Effector memory CD4-positive, alpha-beta T cell (primary cell): ENCODE data around the gene SUSD1.

Experiments
- DNase-seq, 3 donors: peaks; one replicate each; pipeline ENCODE4 v3.0.0-alpha.2; 2020
- H3K27ac ChIP-seq: 2 replicates; pipeline ENCODE4 v1.7.0; 2013; ENCODE audit warnings: mild to moderate bottlenecking, low read length, moderate library complexity; ENCODE audit not compliant: insufficient read depth, poor library complexity, severe bottlenecking
- H3K27me3 ChIP-seq: replicated peaks from 2 replicates; pipeline ENCODE4 v1.7.0; 2013; ENCODE audit warnings: mild to moderate bottlenecking, low read length; ENCODE audit not compliant: insufficient read depth, control insufficient read depth, poor library complexity, severe bottlenecking
- H3K36me3 ChIP-seq: 2 replicates; pipeline ENCODE4 v1.7.0; 2013; ENCODE audit warnings: mild to moderate bottlenecking, low read length, moderate library complexity; ENCODE audit not compliant: control insufficient read depth, insufficient read depth
- H3K4me1 ChIP-seq: 2 replicates; pipeline ENCODE4 v1.7.0; 2013; ENCODE audit warnings: low read length, mild to moderate bottlenecking; ENCODE audit not compliant: control insufficient read depth, insufficient read depth, poor library complexity, severe bottlenecking
- H3K4me3 ChIP-seq: 2 replicates; pipeline ENCODE4 v1.7.0; 2013; ENCODE audit warnings: low read length, low read depth, mild to moderate bottlenecking; ENCODE audit not compliant: insufficient read depth, poor library complexity, severe bottlenecking
- H3K9me3 ChIP-seq: 2 replicates; pipeline ENCODE4 v1.7.0; 2013; ENCODE audit warnings: mild to moderate bottlenecking, low read length, moderate library complexity; ENCODE audit not compliant: control insufficient read depth

Gene SUSD1

GRCh38 chr9:112110094-112110776 lies 64.9 kb downstream of the SUSD1 start:
- Histone ChIP-seq H3K27me3 (no peaks in the 10 kb centered on the region), H3K4me1 (no peaks in the 10 kb centered on the region), H3K27ac (no peak overlapping the region), H3K9me3 (no peaks in the 10 kb centered on the region), H3K36me3 (peaks cover 8% of the 10 kb centered on the region), H3K4me3 (no peak overlapping the region)
- DNase-seq, result no peak

DNA sequence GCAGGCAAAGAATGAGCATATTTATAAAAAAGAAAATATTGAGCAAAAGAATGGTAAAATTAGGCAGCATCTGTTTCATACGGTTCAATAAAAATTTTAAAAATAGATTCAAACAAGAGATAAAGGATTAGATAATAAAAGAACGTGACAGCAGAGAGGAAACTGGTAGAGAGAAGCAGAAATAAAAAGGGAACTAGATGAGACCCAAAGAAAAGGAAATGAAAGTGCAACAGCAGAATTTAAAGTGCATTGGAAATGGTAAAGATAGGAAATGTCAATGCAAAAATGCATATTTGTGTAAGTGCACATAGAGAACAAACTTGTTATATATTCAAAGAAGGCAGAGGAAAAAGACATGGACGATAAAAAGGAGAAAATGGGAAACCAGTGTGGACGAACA lies 70.2 kb downstream of the SUSD1 start:
- no peaks in the 10 kb centered on the region for H3K27me3 ChIP-seq
- H3K9me3 ChIP-seq, result no peaks in the 10 kb centered on the region
- H3K4me3 ChIP-seq, result no peak overlapping the region
- no peak overlapping the region for H3K27ac ChIP-seq
- H3K36me3 ChIP-seq, result no peaks in the 10 kb centered on the region
- DNase-seq, result no peak
- H3K4me1 ChIP-seq, result no peaks in the 10 kb centered on the region

GRCh38 chr9:112104401-112104800 lies 70.7 kb downstream of the SUSD1 start:
- H3K27ac ChIP-seq, result no peak overlapping the region

GRCh38 chr9:112103405-112103804 lies 71.7 kb downstream of the SUSD1 start:
- Histone ChIP-seq H3K9me3 (no peaks in the 10 kb centered on the region), H3K27me3 (no peaks in the 10 kb centered on the region), H3K27ac (no peak overlapping the region), H3K36me3 (no peaks in the 10 kb centered on the region), H3K4me1 (no peaks in the 10 kb centered on the region), H3K4me3 (no peak overlapping the region)
- no peak for DNase-seq

More at GRCh38 chr9:112104401-112104800, 70.7 kb downstream of the SUSD1 start:
- Histone ChIP-seq H3K27me3 (no peaks in the 10 kb centered on the region), H3K36me3 (no peaks in the 10 kb centered on the region), H3K4me3 (no peak overlapping the region), H3K4me1 (no peaks in the 10 kb centered on the region), H3K9me3 (no peaks in the 10 kb centered on the region)
- DNase-seq, result no peak

GRCh38 chr9:112097712-112098688 lies 77.1 kb downstream of the SUSD1 start:
- no peaks in the 10 kb centered on the region for H3K27me3 ChIP-seq
- peak; percentile 30 to 51 (median 38) for DNase-seq
- no peaks in the 10 kb centered on the region for H3K36me3 ChIP-seq
- no peaks in the 10 kb centered on the region for H3K4me1 ChIP-seq
- no peak overlapping the region for H3K27ac ChIP-seq
- H3K9me3 ChIP-seq, result no peaks in the 10 kb centered on the region
- H3K4me3 ChIP-seq, result no peak overlapping the region

- Histone ChIP-seq H3K27ac (no peak overlapping the region), H3K4me1 (no peaks in the 10 kb centered on the region), H3K36me3 (no peaks in the 10 kb centered on the region), H3K9me3 (no peaks in the 10 kb centered on the region), H3K27me3 (no peaks in the 10 kb centered on the region), H3K4me3 (no peak overlapping the region)
- no peak for DNase-seq
These were observed 80.0 kb downstream of the SUSD1 start for GRCh38 chr9:112094948-112095681.

- H3K27me3 ChIP-seq, result no peaks in the 10 kb centered on the region
These were observed 80.9 kb downstream of the SUSD1 start for GRCh38 chr9:112094241-112094640.

GRCh38 chr9:112093870-112094216 lies 81.3 kb downstream of the SUSD1 start:
- Histone ChIP-seq H3K4me1 (no peaks in the 10 kb centered on the region), H3K27ac (no peak overlapping the region), H3K36me3 (no peaks in the 10 kb centered on the region), H3K9me3 (no peaks in the 10 kb centered on the region), H3K4me3 (no peak overlapping the region), H3K27me3 (no peaks in the 10 kb centered on the region)
- DNase-seq, result no peak

More at GRCh38 chr9:112094241-112094640, 80.9 kb downstream of the SUSD1 start:
- H3K4me1 ChIP-seq, result no peaks in the 10 kb centered on the region
- no peaks in the 10 kb centered on the region for H3K9me3 ChIP-seq
- no peak overlapping the region for H3K4me3 ChIP-seq
- no peaks in the 10 kb centered on the region for H3K36me3 ChIP-seq
- no peak overlapping the region for H3K27ac ChIP-seq
- no peak for DNase-seq

DNA sequence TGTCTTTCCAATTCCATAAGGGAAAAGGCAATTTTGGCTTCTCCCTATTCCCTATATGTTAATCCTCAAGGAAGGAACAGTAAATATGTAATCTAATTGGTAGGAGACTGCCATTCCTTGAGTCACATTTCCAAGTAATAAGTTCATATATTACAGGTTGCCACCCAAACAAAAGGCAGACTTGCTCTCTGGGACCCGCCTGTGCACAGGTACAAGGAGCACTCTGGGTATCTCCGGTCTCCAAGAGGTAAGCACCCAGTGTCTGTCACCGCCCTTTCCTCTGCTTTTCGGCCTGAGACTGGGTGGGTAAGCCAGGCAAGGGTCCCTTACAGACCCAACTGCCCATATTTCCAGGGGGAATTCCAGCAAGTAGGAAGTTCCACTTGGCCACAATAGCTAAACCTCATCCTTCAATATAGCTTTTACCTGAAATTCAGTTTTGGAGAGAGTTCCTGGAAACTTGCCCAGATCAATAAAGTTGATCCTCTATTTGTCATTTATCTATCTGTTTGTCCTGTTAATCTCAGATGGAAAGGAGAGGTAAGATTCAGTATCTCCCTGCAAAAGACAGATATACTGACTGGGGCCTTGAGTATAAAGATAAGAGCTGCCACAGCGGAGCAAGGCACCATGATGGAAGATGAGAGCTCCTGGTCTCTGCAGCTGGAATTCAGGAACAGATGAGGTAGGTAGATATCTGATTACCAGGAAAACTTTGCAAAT lies 81.8 kb downstream of the SUSD1 start:
- no peak overlapping the region for H3K27ac ChIP-seq
- no peak overlapping the region for H3K4me3 ChIP-seq
- no peaks in the 10 kb centered on the region for H3K27me3 ChIP-seq
- H3K9me3 ChIP-seq, result no peaks in the 10 kb centered on the region
- H3K36me3 ChIP-seq, result no peaks in the 10 kb centered on the region
- no peak for DNase-seq
- H3K4me1 ChIP-seq, result no peaks in the 10 kb centered on the region
